NCI-H2227 (cell line): ENCODE data around the gene LRRC55.
"Not testable (repeated sequence)": the region's sequence is repeated elsewhere in the genome, so short reads cannot be mapped to it uniquely, and the experiment has no call there.

Experiments used
- DNase-seq: peaks from one replicate; lab custom pipeline; 2025; ENCODE audit not compliant: unreplicated experiment; lab: John Stamatoyannopoulos, UW

LRRC55 gene

DNA sequence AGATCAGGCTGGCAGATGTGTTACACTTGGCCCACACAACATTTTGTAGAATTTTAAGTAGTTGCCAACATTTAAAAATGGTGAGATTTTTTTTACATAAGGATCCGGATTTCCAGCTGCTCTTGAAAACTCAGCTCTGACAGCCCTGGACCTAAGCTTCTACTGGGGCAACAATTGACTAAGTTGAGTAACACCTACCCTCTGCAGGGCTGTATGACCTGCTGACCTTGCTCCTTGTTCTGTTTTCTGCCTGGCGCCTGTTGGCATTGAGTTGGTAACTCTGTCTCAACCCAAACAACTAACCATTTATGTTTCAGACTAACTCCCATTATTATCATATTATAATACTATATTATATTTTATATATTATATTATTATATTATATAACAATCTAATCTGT lies 21.1 kb upstream of the LRRC55 start:
- no peak for DNase-seq

DNA sequence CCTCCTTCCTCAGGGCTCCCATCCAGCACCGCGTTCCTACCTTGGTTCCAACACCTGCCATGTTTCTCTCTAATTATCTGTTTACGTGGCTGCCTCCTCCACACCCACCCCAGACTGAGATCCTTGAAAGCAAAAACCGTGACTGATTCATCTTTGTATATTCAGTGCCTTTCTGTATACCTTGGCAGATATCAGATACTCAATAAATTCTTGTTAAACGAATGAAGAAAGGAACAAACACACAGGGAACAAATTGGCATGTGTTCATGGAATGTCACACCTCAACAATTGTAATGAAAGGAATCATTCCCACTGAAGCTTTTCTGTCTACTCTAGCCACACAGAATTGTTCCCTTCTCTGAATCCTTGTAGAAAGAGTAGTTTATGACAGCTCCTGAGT lies 20.4 kb upstream of the LRRC55 start:
- no peak for DNase-seq

DNA sequence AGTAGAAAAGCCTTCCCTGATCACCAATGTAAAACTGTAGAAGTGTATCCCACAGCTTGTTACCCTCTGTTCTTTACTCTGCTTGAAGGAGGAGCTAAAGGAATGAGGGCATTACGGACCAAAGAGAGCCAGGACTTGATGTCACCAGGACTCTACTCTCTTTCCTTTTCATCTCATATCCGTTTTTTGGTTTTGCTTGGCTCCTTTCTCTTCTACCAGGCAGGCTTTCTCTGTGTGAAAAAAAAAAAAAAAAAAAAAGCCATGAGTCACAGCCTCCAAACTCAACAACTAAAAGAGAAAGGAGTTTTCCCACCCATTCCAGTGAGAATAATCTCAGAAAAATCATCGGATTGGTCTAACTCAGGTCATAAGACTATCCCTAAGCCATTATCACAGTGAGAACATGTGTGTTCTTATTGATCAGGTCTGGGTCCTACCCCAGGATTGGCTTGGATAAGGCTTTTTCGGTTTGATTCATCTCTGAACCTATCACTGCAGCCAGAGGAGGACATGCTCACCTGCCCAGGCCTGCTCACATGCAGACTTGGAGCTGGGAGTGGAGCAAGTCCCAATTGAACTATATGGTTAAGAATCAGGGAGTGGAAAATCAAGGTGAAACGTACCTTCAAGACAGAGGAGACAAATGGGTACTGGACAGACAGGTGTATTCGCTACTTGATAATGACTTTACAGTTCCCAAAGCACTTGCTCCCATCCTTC lies 19.4 kb upstream of the LRRC55 start:
- DNase-seq = no peak

DNA sequence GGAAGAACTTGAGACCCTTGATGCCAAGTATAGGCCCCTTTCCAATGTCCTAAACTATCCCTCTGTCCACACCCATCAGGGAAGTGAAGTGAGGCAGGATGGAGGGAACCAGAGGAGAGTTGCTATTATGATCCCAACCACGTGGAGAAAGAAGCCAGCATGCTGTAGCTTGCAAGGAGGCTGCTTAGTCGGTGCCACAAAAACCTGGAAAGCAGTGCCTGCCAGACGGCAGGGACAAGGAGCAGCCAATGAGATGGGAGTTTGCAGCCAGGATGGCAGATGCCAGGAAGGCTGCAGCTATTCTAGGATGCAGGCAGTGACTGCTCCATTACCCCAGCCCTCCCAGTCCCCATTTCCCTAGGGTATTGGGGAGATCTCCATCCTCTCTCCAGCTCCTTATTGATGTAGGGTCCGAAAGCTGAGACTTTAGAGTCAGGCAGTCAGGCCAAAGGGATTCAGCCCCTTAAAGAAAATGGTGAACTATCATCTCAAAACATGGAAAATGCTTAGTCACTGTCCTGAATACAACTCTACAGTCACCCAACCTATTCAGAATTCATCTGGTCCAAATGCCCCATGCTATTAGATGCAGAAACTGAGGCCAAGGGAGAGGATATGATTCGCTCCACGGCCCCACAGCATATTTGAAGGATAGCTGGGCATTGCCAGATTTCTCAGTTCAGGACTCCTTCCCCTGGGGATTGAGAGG lies 18.4 kb upstream of the LRRC55 start:
- DNase-seq = no peak

DNA sequence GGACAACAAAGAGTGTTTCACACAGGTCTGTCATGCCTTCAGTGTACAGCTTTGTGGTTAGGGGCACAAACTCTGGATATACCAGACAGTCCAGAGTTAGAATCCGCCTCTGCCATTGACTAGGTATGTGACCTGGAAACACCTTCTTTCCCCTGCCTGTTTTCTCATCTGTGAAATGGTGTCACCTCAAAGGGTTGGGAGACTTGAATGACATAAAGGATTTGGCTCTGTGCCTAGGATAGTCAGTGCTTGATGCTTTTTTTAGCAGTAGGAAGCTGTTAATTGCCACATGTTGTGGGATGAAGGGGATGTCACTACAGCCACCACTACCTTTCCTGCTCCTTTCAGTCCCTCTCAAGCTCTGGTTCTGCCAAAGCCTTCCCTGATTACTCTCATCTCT lies 17.4 kb upstream of the LRRC55 start:
- no peak for DNase-seq

DNA sequence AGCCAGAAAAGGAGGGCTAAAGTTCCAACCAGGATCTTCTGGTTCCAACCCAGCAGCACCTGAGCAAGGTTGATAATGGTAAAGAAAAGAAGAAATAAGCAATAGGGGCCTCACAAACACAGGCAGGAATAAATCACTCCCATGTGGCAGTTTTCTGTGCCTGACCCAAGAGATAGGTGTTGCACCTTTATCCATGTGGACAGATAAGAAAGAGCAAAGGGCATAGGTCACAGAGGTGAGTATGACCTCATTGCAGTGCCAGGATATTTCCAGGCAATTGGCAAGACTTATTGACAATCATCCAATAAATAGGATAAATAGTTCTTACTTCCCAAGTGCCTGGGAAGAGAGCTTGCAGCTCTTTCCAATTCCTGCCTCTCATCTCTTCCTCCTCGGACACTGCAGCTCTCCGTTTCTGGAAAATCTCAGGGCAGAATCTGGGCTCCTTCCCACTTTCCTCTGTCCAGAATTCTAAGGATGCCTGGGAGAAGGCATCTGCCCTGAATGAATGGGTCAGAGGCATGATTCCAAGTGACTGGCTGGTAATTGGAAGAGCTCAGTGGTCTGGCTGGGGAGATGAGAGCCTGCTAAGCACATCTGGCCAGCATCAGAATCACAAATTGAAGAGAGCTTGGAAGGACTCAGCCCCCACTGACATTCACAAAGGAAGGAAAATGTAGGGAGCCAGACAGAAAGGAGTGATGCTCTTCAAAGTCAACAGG lies 14.5 kb upstream of the LRRC55 start:
- DNase-seq = no peak

DNA sequence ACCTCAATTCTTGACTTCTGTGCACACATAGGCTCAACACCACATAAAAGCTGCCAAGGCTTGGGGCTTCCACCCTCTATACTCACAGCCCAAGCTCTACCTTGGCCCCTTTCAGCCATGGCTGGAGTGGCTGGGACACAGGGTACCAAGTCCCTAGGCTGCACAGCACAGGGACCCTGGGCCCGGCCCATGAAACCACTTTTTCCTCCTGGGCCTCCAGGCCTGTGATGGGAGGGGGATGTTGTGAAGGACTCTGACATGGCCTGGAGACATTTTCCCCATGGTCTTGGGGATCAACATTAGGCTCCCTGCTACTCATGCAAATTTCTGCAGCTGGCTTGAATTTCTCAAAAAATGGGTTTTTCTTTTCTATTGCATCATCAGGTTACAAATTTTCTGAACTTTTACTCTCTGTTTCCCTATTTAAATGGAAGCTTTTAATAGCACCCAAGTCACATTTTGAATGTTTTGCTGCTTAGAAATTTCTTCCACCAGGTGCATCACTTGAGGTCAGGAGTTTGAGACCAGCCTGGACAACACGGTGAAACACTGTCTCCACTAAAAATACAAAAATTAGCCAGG lies 11.9 kb upstream of the LRRC55 start:
- not testable (repeated sequence) for DNase-seq

DNA sequence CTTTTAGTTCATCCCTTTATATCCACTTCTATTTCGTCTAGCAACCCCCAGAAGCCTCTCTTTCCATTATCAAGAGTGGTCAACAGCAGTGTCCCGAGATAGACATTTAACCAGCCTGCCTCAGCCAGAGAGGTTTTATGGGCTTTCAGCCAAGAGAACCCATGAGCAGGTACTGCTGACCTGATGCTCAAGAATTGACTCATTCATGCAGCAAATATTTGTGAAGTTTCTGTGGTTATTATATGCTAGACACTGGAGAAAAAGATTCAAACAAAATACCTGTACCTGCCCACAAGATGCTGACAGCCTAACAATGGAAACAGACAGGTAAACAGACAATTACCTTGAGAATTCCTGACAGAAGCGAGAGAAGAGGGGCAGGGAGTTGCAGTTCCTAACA lies 9.7 kb upstream of the LRRC55 start:
- DNase-seq = no peak

DNA sequence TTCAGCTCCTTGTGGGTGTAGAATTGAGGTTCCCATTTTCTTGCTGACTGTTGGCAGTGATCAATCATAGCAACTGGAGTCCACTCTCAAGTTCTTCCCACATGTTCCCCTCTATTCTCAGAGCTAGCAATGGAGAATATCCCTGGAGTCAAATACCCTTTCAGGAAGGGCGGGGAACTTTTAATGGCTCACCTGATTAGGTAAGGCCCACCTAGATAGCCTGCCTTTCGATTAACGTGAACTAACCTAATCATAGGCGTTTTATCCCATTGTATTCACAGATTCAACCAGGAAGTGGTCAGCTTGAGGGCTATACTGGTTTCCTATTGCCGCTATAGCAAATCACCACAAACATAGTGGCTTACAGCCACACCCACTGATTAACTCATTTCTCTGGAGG lies 7.1 kb upstream of the LRRC55 start:
- DNase-seq = no peak

DNA sequence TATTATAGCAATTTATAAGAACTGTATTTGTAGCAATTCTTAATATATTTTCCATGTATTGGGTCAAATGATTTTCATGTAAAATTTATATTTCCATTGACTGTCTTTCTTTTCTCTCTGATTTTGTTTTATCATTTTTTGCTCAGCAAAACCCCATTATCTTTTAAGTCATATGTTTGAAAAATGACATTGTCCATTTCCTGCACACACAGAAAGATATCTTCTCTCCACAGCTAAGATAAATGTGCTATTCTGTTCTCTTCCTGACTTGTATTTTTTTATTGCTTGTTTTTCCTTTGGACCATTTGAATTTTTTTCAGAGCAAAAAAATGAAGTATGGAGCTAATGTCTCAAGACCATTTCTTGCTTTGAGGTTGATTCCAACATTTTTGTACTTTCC lies 6.3 kb upstream of the LRRC55 start:
- no peak for DNase-seq

DNA sequence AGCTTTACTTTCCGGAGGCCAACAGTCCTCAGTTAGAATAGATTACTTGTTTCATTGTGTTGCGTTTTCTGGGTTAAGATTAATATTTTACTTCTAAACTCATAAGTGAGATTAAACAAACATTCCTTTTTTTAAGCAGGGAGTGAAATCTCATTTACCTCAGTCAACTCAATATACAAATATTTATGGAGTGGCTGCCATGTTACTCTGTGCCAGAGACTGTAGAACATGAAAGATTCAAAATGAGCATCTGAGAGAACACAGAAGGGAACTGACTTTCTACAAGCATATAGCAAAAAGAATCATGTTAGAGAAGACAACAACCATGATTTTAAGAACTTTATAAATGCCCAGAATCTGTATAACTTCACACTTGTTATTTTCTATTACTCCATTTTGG lies 3.4 kb upstream of the LRRC55 start:
- DNase-seq = no peak

DNA sequence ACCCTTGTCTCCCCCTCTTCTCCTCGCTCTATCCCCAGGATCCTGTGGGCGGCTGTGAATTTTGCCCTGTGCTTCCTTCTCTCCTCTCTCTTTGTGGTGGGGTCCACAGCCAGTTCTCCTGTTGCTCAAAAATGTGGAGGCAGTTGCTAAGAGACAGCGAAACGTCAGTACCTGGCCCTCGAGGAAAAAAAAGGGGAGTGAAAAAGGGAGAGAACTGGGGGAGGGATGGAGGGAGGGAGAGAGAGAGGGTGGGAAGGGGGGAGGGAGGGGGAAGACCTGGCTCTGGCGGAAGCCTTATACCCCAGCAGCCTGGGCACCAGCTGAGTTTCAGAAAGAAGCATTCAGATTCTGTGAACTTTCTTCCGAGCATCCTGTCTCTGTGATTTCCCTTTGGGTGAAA lies 2.1 kb upstream of the LRRC55 start:
- peak; percentile 68 for DNase-seq

DNA sequence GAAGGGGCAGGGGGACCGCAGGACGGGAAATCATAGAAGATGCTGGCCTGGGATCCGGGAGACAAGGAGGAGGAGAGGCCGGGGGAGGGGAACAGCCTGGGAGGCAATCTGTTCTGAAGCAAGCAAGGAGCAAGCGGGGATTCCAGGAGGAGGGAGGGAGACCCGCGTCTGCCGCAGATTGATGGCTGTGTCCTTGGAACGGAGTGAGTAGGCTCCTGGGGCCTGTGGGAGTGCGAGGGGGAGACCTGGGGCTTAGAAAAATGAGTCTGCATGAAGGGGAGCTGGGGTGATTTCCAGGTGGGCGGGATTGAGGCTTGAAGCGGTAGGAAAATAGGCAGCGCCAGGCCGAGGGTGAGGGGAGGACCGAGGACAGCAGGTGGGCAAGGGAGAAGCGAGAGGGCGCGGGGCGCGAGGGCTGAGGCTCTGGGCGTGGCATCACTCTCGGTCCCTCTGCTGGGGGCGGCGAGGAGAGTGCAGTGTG lies 1.6 kb upstream of the LRRC55 start:
- DNase-seq = peak; percentile 78

DNA sequence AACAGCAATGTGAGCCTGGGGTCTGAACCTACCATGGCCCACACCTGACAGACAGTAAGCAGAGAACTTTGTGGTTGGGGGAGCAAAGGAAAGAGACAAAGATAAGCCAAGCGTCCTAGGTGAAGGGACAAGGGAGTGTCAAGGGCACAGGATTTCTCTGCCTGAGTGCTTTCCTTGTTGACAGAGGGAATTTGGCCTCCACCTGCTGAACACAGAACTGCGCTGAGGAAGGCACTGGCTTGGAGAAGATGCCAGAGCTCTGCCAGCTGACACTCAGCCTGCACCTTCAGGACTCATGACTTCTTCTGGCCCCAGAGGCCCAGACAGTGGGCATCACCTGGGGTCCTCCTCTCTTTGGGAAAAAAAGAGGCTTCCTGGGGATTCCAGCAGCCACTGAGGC lies 789 bp upstream of the LRRC55 start:
- DNase-seq = no peak

DNA sequence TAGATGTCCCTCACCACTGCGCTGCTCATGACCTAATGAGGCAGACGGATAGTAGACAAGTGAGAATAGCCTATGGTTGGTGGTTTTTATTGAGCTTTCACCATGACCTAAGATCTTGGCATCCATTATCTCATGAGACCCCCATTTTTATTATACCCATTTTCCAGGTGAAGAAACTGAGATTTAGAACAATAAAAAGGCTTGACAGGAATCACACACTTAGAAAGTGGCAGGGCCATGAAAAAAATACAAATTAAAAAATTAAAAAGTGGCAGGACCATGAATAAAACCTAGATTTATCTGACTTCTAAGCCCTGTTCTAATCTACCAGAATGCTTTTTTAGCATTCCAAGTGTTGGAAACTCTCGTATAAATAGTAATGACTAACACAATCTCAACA lies 1.1 kb downstream of the LRRC55 start:
- DNase-seq = no peak

DNA sequence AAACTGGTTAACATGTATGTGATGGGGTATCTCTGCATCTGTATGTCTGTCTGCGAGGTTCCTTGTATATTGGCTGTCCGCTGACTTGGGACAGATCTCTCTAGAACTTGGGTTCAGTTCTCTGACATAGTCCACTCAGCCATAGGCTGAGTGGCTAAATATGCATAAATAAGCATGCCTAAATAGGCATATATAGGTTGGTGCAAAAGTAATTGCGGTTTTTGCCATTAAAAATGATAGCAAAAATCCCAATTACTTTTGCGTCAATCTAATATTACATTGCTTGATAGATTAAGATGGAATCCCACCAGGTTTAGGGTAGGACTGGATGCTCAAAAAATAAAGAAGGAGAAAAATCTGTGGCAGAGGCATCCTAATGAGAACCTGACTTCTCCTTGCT lies 8.8 kb downstream of the LRRC55 start:
- DNase-seq = no peak

DNA sequence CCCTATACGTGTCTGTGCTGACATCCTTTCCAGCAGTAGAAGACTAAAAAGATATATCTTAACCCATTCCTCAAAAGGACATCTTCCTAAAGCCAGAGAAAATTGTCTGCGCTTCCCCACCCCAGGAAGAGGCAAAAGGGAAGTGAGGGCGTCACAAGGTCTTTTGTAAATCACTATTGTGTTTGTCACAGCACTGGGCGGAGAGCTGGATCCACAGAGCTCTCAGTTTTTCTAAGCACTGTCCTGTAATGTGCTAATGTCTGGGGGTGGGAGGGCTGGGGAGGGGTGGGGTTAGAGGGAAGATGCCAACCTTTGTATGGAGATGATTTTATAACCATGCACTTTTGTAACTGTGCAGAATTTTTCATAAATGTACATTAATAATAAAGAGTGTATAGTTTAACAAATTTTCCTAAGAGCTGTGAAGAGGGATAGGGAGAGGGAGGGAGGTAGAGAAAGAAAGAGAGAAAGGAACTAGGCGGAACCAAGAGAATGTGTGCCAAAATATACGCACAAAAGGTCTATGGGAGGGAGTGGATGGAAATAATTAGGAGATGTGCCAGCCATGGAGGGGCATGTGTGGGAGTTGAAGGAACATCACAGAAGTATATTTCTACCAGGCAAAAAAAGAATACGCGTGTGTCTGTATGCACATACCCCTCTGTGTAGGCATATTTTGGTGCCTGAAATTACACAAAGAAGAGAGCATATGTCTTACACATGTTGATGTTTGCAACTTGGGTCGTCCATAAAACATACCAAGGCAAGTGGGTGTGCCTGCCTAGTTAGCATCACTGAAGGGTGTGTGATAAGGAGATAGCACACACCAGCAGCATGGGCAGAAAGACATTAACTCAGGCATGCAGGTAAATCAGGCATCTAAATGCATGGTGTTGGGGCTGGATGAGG lies 9.8 kb downstream of the LRRC55 start:
- no peak for DNase-seq

DNA sequence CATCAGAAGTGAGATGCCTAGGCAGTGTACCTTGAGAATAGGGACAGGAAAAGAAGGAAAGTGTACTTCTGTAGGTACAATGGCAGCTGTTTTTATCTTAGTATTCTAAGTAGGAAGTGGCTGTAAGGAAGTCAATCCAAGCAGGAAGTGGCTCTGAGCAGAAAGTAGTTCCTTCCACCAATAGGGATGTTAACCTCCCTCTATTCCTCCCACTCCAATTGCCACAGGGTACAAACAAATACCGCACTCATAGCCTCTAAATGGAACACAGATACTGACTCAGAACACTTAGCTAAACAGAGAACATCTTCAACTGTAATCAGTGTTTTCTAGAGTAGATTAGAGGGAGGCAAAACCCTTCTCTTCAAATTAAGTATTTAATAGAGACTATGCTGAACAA lies 10.6 kb downstream of the LRRC55 start:
- DNase-seq = no peak

DNA sequence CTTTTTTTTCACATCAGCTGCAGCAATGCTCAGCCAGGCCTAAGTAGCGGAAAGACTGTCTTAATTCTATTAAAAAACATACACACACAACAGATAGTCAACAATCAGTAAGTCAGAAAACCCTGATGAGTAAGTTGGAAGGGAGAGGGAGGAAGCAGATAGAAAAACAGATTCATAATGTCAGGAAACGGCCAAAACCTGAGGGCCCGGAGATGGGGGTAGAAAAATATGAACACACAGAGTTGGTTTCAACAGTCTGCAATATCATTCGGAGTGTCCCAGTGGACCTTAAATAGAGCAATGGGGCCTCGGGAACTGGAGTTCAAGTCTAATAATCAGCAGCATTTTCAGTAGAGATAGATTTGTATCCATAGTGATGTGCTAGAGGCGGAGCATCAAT lies 14.8 kb downstream of the LRRC55 start:
- no peak for DNase-seq

DNA sequence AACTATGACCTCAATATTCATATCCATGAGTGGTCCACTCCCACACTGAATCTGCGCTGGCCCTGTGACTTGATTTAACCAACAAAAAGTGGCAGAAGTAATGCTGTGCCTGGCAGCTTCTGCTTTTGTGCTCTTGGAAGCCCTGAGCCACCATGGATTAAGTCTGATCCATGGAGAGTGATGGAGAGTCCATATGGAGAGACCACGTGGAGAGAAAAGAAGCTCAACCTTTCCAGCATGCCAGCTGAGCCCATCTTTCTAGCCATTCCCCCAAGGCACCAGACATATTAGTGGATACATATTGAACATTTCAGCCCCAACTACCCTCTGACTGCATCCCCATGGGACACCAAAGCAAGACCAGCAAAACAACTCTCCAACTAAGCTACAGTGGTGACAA lies 16.0 kb downstream of the LRRC55 start:
- DNase-seq = no peak

DNA sequence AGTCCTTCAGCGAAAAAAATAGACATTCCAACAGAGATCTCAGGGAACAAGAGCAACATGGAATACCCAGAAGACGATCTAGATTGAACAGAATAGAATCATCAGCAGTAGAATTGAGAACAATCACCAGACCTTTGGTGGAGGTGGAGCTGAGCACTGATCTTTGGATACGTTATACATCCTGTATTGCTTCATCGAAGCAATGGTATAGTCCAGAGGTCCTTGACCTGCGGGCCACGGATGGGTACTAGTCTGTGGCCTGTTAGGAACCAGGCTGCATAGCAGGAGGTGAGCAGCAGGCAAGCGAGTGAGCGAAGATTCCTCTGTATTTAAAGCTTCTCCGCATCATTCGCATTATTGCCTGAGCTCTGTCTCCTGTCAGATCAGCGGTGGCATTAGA lies 17.6 kb downstream of the LRRC55 start:
- DNase-seq = no peak
